Nephron (organoid): ENCODE data around the gene PLCD4.
A peak's percentile ranks its signal among the peaks of the same experiment; 100 is the strongest.

Experiments used
- H3K27ac Mint-ChIP-seq, 3 experiments: 2 replicates each; pipeline ENCODE4 v1.8.0; 2020; ENCODE audit warnings: mixed read lengths in 3 of 3, mild to moderate bottlenecking in 2 of 3, moderate library complexity in 1 of 3
- H3K27me3 Mint-ChIP-seq: 2 replicates; pipeline ENCODE4 v1.8.0; 2021; ENCODE audit warnings: low read depth, mild to moderate bottlenecking, moderate library complexity, mixed read lengths
- H3K36me3 Mint-ChIP-seq: 2 replicates; pipeline ENCODE4 v1.8.0; 2020; ENCODE audit warnings: low read depth, mixed read lengths
- H3K4me1 Mint-ChIP-seq: 2 replicates; pipeline ENCODE4 v1.8.0; 2020; ENCODE audit warnings: mixed read lengths
- H3K4me3 Mint-ChIP-seq, 3 experiments: 2 replicates each; pipeline ENCODE4 v1.8.0; 2020; ENCODE audit warnings: mild to moderate bottlenecking in 3 of 3, mixed read lengths in 3 of 3, moderate library complexity in 2 of 3
- H3K9me3 Mint-ChIP-seq: 2 replicates; pipeline ENCODE4 v1.8.0; 2020; ENCODE audit warnings: mixed read lengths
- TF ChIP-seq, protein P1 (sequence below), 3 experiments: fragments of 200-600 bp; sonication (generic); IDR thresholded peaks; one replicate each; pipeline ENCODE4 v1.5.0; 2021; ENCODE audit warnings: antibody characterized with exemption in 3 of 3; ENCODE audit not compliant: unreplicated experiment in 3 of 3

PLCD4 gene

DNA sequence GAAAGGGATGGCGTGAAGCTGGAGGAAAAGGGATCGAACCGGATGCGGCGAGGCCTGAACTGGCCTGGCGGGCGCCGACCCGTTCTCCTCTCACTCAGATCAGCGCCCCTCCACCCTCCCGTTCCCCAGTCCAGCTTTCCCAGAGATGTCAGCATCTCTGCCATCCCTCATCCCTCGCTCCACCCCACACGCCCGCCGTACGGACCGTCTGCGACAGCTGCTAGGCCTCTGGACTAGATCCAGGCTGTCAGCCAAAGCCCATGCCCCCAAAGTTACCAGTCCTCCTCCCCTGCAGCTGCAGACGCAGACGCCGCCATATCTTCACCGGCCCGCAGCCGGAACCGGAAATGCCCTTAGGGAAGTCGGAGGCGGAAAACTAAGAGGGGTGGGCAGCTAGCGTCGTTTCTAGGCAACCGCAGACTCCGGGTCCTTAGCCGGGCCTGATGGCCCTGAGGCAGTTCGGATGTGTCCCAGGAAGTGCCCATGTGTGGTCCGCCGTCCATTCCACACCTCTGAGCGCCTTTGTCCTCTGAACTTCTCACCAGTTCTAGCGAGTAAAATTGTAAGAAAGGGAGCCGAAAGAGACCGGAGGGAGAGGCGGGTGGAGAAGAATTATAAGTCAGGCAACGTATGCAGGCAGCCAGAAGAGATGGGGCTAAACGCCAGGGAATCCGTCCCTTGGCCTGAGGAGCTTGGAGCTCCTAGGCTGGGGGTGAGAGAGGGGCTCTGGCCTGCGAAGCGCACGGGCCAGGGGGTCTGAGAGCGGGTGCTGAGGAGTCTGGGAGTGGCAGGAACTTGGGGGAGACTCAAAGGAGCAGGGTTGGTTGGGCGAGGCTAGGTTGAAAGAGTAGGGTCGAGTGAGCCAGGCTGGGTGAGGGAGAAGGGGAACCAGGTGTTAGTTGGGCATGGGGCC is 64.2 kb downstream of the PLCD4 start, which contains the start of the genes RNF25 and STK36:
Gene RNF25, minus strand, starts transcription at position 349 of the 913 bp plus-strand sequence. Its CDS starts 32 bp downstream, at position 317.
Gene STK36, plus strand, starts transcription at position 433 of the 913 bp plus-strand sequence. CDS start 744 bp downstream, outside the sequence.
- Mint-ChIP-seq H3K9me3 (no peaks in the 10 kb centered on the region), H3K4me3 (peak within 1 kb of the TSS; percentile 98 to 100 (median 98)), H3K27ac (peak within 1 kb of the TSS; percentile 98 to 100 (median 99)), H3K36me3 (peaks cover 40% of the 10 kb centered on the region), H3K27me3 (no peaks in the 10 kb centered on the region), H3K4me1 (peaks cover 19% of the 10 kb centered on the region)
- TF ChIP-seq, protein P1, sequence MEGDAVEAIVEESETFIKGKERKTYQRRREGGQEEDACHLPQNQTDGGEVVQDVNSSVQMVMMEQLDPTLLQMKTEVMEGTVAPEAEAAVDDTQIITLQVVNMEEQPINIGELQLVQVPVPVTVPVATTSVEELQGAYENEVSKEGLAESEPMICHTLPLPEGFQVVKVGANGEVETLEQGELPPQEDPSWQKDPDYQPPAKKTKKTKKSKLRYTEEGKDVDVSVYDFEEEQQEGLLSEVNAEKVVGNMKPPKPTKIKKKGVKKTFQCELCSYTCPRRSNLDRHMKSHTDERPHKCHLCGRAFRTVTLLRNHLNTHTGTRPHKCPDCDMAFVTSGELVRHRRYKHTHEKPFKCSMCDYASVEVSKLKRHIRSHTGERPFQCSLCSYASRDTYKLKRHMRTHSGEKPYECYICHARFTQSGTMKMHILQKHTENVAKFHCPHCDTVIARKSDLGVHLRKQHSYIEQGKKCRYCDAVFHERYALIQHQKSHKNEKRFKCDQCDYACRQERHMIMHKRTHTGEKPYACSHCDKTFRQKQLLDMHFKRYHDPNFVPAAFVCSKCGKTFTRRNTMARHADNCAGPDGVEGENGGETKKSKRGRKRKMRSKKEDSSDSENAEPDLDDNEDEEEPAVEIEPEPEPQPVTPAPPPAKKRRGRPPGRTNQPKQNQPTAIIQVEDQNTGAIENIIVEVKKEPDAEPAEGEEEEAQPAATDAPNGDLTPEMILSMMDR (IDR thresholded peaks at IDR 0.05; ENCODE audit: unreplicated experiment in 3 of 3) = no peak

DNA sequence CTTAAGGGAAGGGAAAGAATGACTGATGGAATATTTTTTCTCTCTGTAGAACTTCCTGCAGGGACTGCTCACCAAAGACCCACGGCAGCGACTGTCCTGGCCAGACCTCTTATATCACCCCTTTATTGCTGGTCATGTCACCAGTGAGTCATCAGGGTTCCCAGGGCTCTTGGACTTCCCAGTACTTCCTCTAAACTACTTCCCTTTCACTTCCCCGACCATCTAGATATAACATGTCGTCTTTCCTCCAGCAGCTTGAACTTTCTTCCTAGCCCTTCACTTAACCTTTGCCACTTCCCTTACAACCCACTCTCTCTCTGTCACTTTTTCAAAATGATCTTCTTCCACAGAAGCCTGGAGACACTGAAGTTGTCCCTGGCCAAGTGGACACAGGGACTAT is 71.4 kb downstream of the PLCD4 start:
- no peaks in the 10 kb centered on the region for H3K27me3 Mint-ChIP-seq
- H3K4me3 Mint-ChIP-seq = no peak overlapping the region
- no peaks in the 10 kb centered on the region for H3K4me1 Mint-ChIP-seq
- TF ChIP-seq, protein P1 (IDR thresholded peaks at IDR 0.05; ENCODE audit: unreplicated experiment in 3 of 3) = no peak
- H3K27ac Mint-ChIP-seq = no peak overlapping the region
- H3K9me3 Mint-ChIP-seq = no peaks in the 10 kb centered on the region
- peaks cover 38% of the 10 kb centered on the region for H3K36me3 Mint-ChIP-seq

DNA sequence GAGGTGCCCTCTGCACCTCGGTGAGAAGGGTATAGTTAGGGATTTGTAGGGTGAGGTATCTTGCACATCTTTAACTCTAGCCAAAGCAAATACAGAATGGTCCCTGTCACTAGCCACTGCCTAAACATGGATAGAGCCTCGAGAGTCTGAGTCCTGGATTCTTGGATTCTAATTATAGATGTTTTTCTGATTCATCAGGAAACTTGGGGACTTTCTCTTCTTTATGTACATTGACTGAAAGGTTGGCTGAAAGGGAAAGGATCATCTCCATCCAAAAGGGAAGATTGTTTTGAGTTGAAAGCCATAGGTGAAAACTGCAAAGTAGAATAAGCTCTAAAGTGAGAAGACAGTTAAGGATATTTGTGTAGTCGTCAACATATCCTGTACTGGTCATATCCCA is 72.4 kb downstream of the PLCD4 start:
- Mint-ChIP-seq H3K27ac (no peak overlapping the region), H3K9me3 (no peaks in the 10 kb centered on the region), H3K4me1 (no peaks in the 10 kb centered on the region), H3K36me3 (peaks cover 39% of the 10 kb centered on the region), H3K4me3 (no peak overlapping the region), H3K27me3 (no peaks in the 10 kb centered on the region)
- TF ChIP-seq, protein P1 (IDR thresholded peaks at IDR 0.05; ENCODE audit: unreplicated experiment in 3 of 3) = no peak
